ENCODE results near the gene MAGEA2.
"Not testable (repeated sequence)": the region's sequence is repeated elsewhere in the genome, so short reads cannot be mapped to it uniquely, and the experiment has no call there.

Gene MAGEA2

GRCh38 chrX:152735860-152736511, 17.7 kb downstream of the MAGEA2 start:
- ChIA-PET POLR2A (no interaction called here), CTCF (no interaction called here)
- no peak for DNase-seq (ENCODE audit: extremely low spot score)
- TF ChIP-seq BHLHE40 (IDR thresholded peaks at IDR 0.05; ENCODE audit: borderline replicate concordance) (no peak), FOXK2 (IDR thresholded peaks at IDR 0.05) (no peak), ZNF384 (IDR thresholded peaks at IDR 0.05) (no peak), ARNT (IDR thresholded peaks at IDR 0.05) (no peak), ELF4 (IDR thresholded peaks at IDR 0.05) (no peak), NFRKB (IDR thresholded peaks at IDR 0.05) (no peak), TARDBP (IDR thresholded peaks at IDR 0.05) (no peak), FOXM1 (IDR thresholded peaks at IDR 0.05; ENCODE audit: borderline replicate concordance) (no peak), PKNOX1 (IDR thresholded peaks at IDR 0.05) (no peak), FOXA1 (IDR thresholded peaks at IDR 0.05) (no peak), CTBP1 (IDR thresholded peaks at IDR 0.05; ENCODE audit: borderline replicate concordance) (no peak), SP1 (IDR thresholded peaks at IDR 0.05) (no peak), L3MBTL2 (conservative IDR thresholded peaks at IDR 0.05) (no peak)

GRCh38 chrX:152735101-152735500, 18.5 kb downstream of the MAGEA2 start:
- ChIA-PET POLR2A (no interaction called here), CTCF (no interaction called here)
- DNase-seq (ENCODE audit: extremely low spot score): no peak
- TF ChIP-seq BHLHE40 (IDR thresholded peaks at IDR 0.05; ENCODE audit: borderline replicate concordance) (no peak), LEF1 (IDR thresholded peaks at IDR 0.05; ENCODE audit: borderline replicate concordance) (no peak), TARDBP (IDR thresholded peaks at IDR 0.05) (no peak), FOXM1 (IDR thresholded peaks at IDR 0.05; ENCODE audit: borderline replicate concordance) (no peak), PKNOX1 (IDR thresholded peaks at IDR 0.05) (no peak), SP1 (IDR thresholded peaks at IDR 0.05) (no peak), ELF4 (IDR thresholded peaks at IDR 0.05) (no peak), CTBP1 (IDR thresholded peaks at IDR 0.05; ENCODE audit: borderline replicate concordance) (no peak), ARNT (IDR thresholded peaks at IDR 0.05) (no peak), NFRKB (IDR thresholded peaks at IDR 0.05) (no peak), L3MBTL2 (conservative IDR thresholded peaks at IDR 0.05) (no peak), FOXK2 (IDR thresholded peaks at IDR 0.05) (no peak), ZNF384 (IDR thresholded peaks at IDR 0.05) (no peak), HDGF (IDR thresholded peaks at IDR 0.05; ENCODE audit: borderline replicate concordance) (no peak), SUZ12 (IDR thresholded peaks at IDR 0.05) (no peak), FOXA1 (IDR thresholded peaks at IDR 0.05) (no peak)

GRCh38 chrX:152734143-152734858, 19.3 kb downstream of the MAGEA2 start:
- POLR2A ChIA-PET; DNase-seq (ENCODE audit: extremely low spot score); CTCF ChIA-PET: not testable (repeated sequence)

- CTCF ChIA-PET: no interaction called here
- no peak for TF ChIP-seq NFRKB (IDR thresholded peaks at IDR 0.05)
- no peak for TF ChIP-seq SP1 (IDR thresholded peaks at IDR 0.05)
- TF ChIP-seq SUZ12 (IDR thresholded peaks at IDR 0.05): no peak
- no peak for TF ChIP-seq L3MBTL2 (conservative IDR thresholded peaks at IDR 0.05)
- TF ChIP-seq LEF1 (IDR thresholded peaks at IDR 0.05; ENCODE audit: borderline replicate concordance): no peak
- TF ChIP-seq ELF4 (IDR thresholded peaks at IDR 0.05): no peak
- no peak for TF ChIP-seq TARDBP (IDR thresholded peaks at IDR 0.05)
- TF ChIP-seq ZNF384 (IDR thresholded peaks at IDR 0.05): no peak
- TF ChIP-seq FOXA1 (IDR thresholded peaks at IDR 0.05): no peak
- no peak for TF ChIP-seq FOXM1 (IDR thresholded peaks at IDR 0.05; ENCODE audit: borderline replicate concordance)
- TF ChIP-seq PKNOX1 (IDR thresholded peaks at IDR 0.05): no peak
- no peak for TF ChIP-seq BHLHE40 (IDR thresholded peaks at IDR 0.05; ENCODE audit: borderline replicate concordance)
- TF ChIP-seq CTBP1 (IDR thresholded peaks at IDR 0.05; ENCODE audit: borderline replicate concordance): no peak
- no peak for TF ChIP-seq HDGF (IDR thresholded peaks at IDR 0.05; ENCODE audit: borderline replicate concordance)
- TF ChIP-seq FOXK2 (IDR thresholded peaks at IDR 0.05): no peak
- TF ChIP-seq ARNT (IDR thresholded peaks at IDR 0.05): no peak
- no peak for DNase-seq (ENCODE audit: extremely low spot score)
- POLR2A ChIA-PET: no interaction called here
Measured at GRCh38 chrX:152733261-152733975, 20.2 kb downstream of the MAGEA2 start, which contains the start of the genes CSAG1 and MAGEA12. TSS of gene CSAG1 (minus strand) at chrX:152733721. CDS start at chrX:152732460, 1,261 bp downstream. TSS of gene MAGEA12 (plus strand) at chrX:152733757. CDS start at chrX:152736162, 2,405 bp downstream.

- ChIA-PET CTCF (no interaction called here), POLR2A (no interaction called here)
- TF ChIP-seq BHLHE40 (IDR thresholded peaks at IDR 0.05; ENCODE audit: borderline replicate concordance) (no peak), NFRKB (IDR thresholded peaks at IDR 0.05) (no peak), SUZ12 (IDR thresholded peaks at IDR 0.05) (no peak), ELF4 (IDR thresholded peaks at IDR 0.05) (no peak), FOXA1 (IDR thresholded peaks at IDR 0.05) (no peak), CTBP1 (IDR thresholded peaks at IDR 0.05; ENCODE audit: borderline replicate concordance) (no peak), FOXM1 (IDR thresholded peaks at IDR 0.05; ENCODE audit: borderline replicate concordance) (no peak), LEF1 (IDR thresholded peaks at IDR 0.05; ENCODE audit: borderline replicate concordance) (no peak), PKNOX1 (IDR thresholded peaks at IDR 0.05) (no peak), ARNT (IDR thresholded peaks at IDR 0.05) (no peak), L3MBTL2 (conservative IDR thresholded peaks at IDR 0.05) (no peak), FOXK2 (IDR thresholded peaks at IDR 0.05) (no peak), SP1 (IDR thresholded peaks at IDR 0.05) (no peak), HDGF (IDR thresholded peaks at IDR 0.05; ENCODE audit: borderline replicate concordance) (no peak)
- DNase-seq (ENCODE audit: extremely low spot score): no peak
Measured at GRCh38 chrX:152725409-152725808, 28.2 kb downstream of the MAGEA2 start.

GRCh38 chrX:152713815-152714787, 39.5 kb downstream of the MAGEA2 start, which contains the start of gene MAGEA2B:
TSS of gene MAGEA2B (plus strand) at chrX:152714628. CDS start at chrX:152717107, 2,479 bp downstream.
- POLR2A ChIA-PET; CTCF ChIA-PET; DNase-seq (ENCODE audit: extremely low spot score): not testable (repeated sequence)

GRCh38 chrX:152713195-152713594, 40.4 kb downstream of the MAGEA2 start:
- CTCF ChIA-PET; POLR2A ChIA-PET; DNase-seq (ENCODE audit: extremely low spot score): not testable (repeated sequence)

- POLR2A ChIA-PET; DNase-seq (ENCODE audit: extremely low spot score); CTCF ChIA-PET: not testable (repeated sequence)
Measured at GRCh38 chrX:152709173-152709572, 44.5 kb downstream of the MAGEA2 start, which contains the start of gene CSAG2. TSS of gene CSAG2 (minus strand) at chrX:152709273. CDS start at chrX:152709112, 161 bp downstream.
